Thyroid gland (tissue), 4 donors: ENCODE measurements around the gene CSTF2. TPM values are rescaled to one million over a fixed set of nuclear protein-coding genes. Genes with fewer than 3 reads are reported as not detected.

Experiments
- DNase-seq, 2 donors: peaks; one replicate each; pipeline ENCODE4 v3.0.0-alpha.2; 2019
- H3K27ac ChIP-seq, 3 donors: fragments of 200-600 bp; sonication (generic); 1 replicate in 2 of 3; 2 replicates in 1 of 3; pipeline ENCODE4 v1.5.1; 2016 to 2019; ENCODE audit warnings: mild to moderate bottlenecking in 1 of 3, moderate library complexity in 1 of 3
- H3K27me3 ChIP-seq: fragments of 200-600 bp; sonication (generic); one replicate; pipeline ENCODE4 v1.5.1; 2019
- H3K36me3 ChIP-seq, 2 donors: fragments of 200-600 bp; sonication (generic); one replicate each; pipeline ENCODE4 v1.5.1; 2016 to 2019
- H3K4me1 ChIP-seq, 2 donors: fragments of 200-600 bp; sonication (generic); one replicate each; pipeline ENCODE4 v1.5.1; 2017 to 2019
- H3K4me3 ChIP-seq, 3 donors: fragments of 200-600 bp; sonication (generic); replicated peaks in 1 of 3; 1 replicate in 2 of 3; 2 replicates in 1 of 3; pipeline ENCODE4 v1.5.1; 2016; ENCODE audit warnings: mild to moderate bottlenecking in 1 of 3
- H3K9me3 ChIP-seq: fragments of 200-600 bp; sonication (generic); one replicate; pipeline ENCODE4 v1.5.1; 2017
- POLR2A ChIP-seq, 2 donors: fragments of 450-650 bp; IDR thresholded peaks; one replicate each; pipeline ENCODE4 v1.6.1; 2017; ENCODE audit warnings: antibody characterized with exemption in 2 of 2, mild to moderate bottlenecking in 2 of 2, moderate library complexity in 1 of 2
- WGBS, 2 donors: methylation state at CpG; one replicate each; pipeline ENCODE4 v1.1.5; 2017; 5-methylcytosine and 5-hydroxymethylcytosine counted together
- intact Hi-C: fragments of 100-400 bp; cut with DNase I; formaldehyde crosslinking; loops from one replicate; pipeline ENCODE4 v1.15.1; 2023
- total RNA-seq, 4 donors: library from RNA; depleted of rRNA; stranded (reverse); fragments of >200 nt; gene quantifications; one replicate each; pipeline ENCODE4 v1.2.3, GENCODE V29; 2016
- TF ChIP-seq, protein P1 (sequence below), 6 experiments: fragments of 200-600 bp in 3 of 6; fragments of 450-650 bp in 3 of 6; sonication (generic) in 3 of 6; IDR thresholded peaks; one replicate each; pipeline ENCODE4 v1.5.1; 2016 to 2019; ENCODE audit warnings: antibody characterized with exemption in 6 of 6, mild to moderate bottlenecking in 2 of 6, inconsistent platforms in 1 of 6, moderate library complexity in 1 of 6

The CSTF2 gene
- total RNA-seq, 4 donors from 2014 or later: 6.2 to 13.8 (median 11.7) TPM

GRCh38 chrX:100863326-100863864 is 43.2 kb downstream of the CSTF2 start:
- Histone ChIP-seq H3K4me1 (no peaks in the 10 kb centered on the region), H3K27me3 (no peaks in the 10 kb centered on the region), H3K9me3 (no peaks in the 10 kb centered on the region), H3K4me3 (no peak overlapping the region), H3K36me3 (no peaks in the 10 kb centered on the region), H3K27ac (no peak overlapping the region)
- no peak for DNase-seq
- TF ChIP-seq, protein P1, sequence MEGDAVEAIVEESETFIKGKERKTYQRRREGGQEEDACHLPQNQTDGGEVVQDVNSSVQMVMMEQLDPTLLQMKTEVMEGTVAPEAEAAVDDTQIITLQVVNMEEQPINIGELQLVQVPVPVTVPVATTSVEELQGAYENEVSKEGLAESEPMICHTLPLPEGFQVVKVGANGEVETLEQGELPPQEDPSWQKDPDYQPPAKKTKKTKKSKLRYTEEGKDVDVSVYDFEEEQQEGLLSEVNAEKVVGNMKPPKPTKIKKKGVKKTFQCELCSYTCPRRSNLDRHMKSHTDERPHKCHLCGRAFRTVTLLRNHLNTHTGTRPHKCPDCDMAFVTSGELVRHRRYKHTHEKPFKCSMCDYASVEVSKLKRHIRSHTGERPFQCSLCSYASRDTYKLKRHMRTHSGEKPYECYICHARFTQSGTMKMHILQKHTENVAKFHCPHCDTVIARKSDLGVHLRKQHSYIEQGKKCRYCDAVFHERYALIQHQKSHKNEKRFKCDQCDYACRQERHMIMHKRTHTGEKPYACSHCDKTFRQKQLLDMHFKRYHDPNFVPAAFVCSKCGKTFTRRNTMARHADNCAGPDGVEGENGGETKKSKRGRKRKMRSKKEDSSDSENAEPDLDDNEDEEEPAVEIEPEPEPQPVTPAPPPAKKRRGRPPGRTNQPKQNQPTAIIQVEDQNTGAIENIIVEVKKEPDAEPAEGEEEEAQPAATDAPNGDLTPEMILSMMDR (IDR thresholded peaks at IDR 0.05): no peak
- TF ChIP-seq POLR2A (IDR thresholded peaks at IDR 0.05): no peak
- 62 to 86% methylated on average over 5 of the region's 6 CpGs for WGBS, 2 donors
- intact Hi-C loops: no loop called here

DNA sequence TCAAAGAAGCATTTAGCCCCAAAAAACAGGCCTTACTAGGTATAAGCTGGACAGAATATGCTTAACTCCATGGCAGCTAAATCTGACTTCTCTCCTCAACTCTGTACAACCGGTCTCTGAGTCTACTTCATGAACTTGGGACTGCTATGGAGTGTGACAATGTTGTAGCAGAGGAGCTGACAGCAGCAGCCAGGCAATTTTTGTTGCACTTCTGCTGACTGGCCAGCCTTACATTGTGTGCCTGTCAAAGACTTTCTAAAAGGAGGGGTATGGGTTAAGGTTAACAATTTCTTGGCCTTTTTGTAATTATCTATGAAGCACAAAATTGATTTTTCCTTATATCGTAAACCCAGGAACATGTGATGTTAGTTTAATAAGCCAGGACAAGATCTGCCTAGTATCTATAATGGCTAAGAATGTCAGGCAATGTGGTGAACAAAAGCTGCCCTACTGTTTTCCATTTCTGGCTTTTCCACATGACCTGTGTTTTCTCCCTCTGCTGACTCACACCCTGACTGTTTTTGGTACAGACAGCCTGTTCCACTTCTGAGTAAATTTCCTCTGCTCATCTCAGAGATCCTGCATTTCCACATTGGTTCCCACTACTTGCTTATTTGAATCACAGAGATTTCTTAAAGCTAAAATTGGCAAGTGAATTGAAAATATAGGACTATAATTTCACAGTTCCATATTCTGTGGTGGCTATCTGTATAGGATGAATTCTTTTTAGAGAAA is 44.6 kb downstream of the CSTF2 start:
- no peak for DNase-seq
- no peaks in the 10 kb centered on the region for H3K4me1 ChIP-seq
- no peak overlapping the region for H3K4me3 ChIP-seq
- no peaks in the 10 kb centered on the region for H3K9me3 ChIP-seq
- H3K27ac ChIP-seq: no peak overlapping the region
- intact Hi-C loops: no loop called here
- H3K36me3 ChIP-seq: no peaks in the 10 kb centered on the region
- H3K27me3 ChIP-seq: no peaks in the 10 kb centered on the region
- TF ChIP-seq POLR2A (IDR thresholded peaks at IDR 0.05): no peak
- TF ChIP-seq, protein P1 (IDR thresholded peaks at IDR 0.05): no peak
- 54 to 93% methylated on average over 1 to 2 of the region's 2 CpGs for WGBS, 2 donors

GRCh38 chrX:100868273-100868672 is 48.1 kb downstream of the CSTF2 start:
- 77 to 91% methylated on average over 2 of the region's 2 CpGs for WGBS, 2 donors
- intact Hi-C loops: no loop called here
- no peaks in the 10 kb centered on the region for H3K4me1 ChIP-seq

GRCh38 chrX:100870527-100870926 is 50.3 kb downstream of the CSTF2 start:
- Histone ChIP-seq H3K36me3 (no peaks in the 10 kb centered on the region), H3K4me1 (no peaks in the 10 kb centered on the region), H3K9me3 (no peaks in the 10 kb centered on the region), H3K27ac (no peak overlapping the region), H3K27me3 (no peaks in the 10 kb centered on the region), H3K4me3 (no peak overlapping the region)
- intact Hi-C loops: no loop called here
- WGBS, 2 donors: 54 to 58% methylated on average over 5 of the region's 5 CpGs
- TF ChIP-seq POLR2A (IDR thresholded peaks at IDR 0.05): no peak
- TF ChIP-seq, protein P1 (IDR thresholded peaks at IDR 0.05): no peak
- DNase-seq: no peak

More at GRCh38 chrX:100868273-100868672, 48.1 kb downstream of the CSTF2 start:
- no peak overlapping the region for H3K4me3 ChIP-seq
- TF ChIP-seq, protein P1 (IDR thresholded peaks at IDR 0.05): no peak
- no peak for TF ChIP-seq POLR2A (IDR thresholded peaks at IDR 0.05)
- no peaks in the 10 kb centered on the region for H3K27me3 ChIP-seq
- DNase-seq: no peak
- H3K27ac ChIP-seq: no peak overlapping the region
- H3K36me3 ChIP-seq: no peaks in the 10 kb centered on the region
- no peaks in the 10 kb centered on the region for H3K9me3 ChIP-seq
